Pons (tissue), 1 donor: Measurements from ENCODE around the gene COL4A1.

Experiments
- DNase-seq: peaks from one replicate; pipeline ENCODE4 v3.0.0-alpha.2; 2016; ENCODE audit warnings: low spot score

Gene COL4A1

GRCh38 chr13:110306960-110307766, at the start of gene COL4A1, which contains the start of gene COL4A2:
Gene COL4A1, minus strand, starts transcription at chr13:110307157. Its CDS starts 130 bp downstream, at chr13:110307027.
Gene COL4A2, plus strand, starts transcription at chr13:110307284. Its CDS starts 620 bp downstream, at chr13:110307904.
- no peak for DNase-seq

GRCh38 chr13:110356362-110356761, 49.4 kb upstream of the COL4A1 start:
- no peak for DNase-seq

- no peak for DNase-seq
These were observed 47.9 kb upstream of the COL4A1 start for GRCh38 chr13:110354715-110355473.

GRCh38 chr13:110354123-110354627, 47.2 kb upstream of the COL4A1 start:
- DNase-seq = no peak

- DNase-seq = no peak
These were observed 46.5 kb upstream of the COL4A1 start for GRCh38 chr13:110353339-110353977.

GRCh38 chr13:110352735-110353134, 45.8 kb upstream of the COL4A1 start:
- DNase-seq = no peak

GRCh38 chr13:110351636-110352420, 44.9 kb upstream of the COL4A1 start:
- DNase-seq = no peak

- no peak for DNase-seq
These were observed 43.6 kb upstream of the COL4A1 start for GRCh38 chr13:110350509-110350908.

GRCh38 chr13:110350049-110350448, 43.1 kb upstream of the COL4A1 start:
- no peak for DNase-seq

GRCh38 chr13:110349239-110349638, 42.3 kb upstream of the COL4A1 start:
- no peak for DNase-seq

- DNase-seq = no peak
These were observed 41.5 kb upstream of the COL4A1 start for GRCh38 chr13:110348309-110349105.

- DNase-seq = no peak
These were observed 40.8 kb upstream of the COL4A1 start for GRCh38 chr13:110347535-110348308.

- DNase-seq = no peak
These were observed 40.1 kb upstream of the COL4A1 start for GRCh38 chr13:110347088-110347487.

- no peak for DNase-seq
These were observed 39.7 kb upstream of the COL4A1 start for GRCh38 chr13:110346661-110347067.

- no peak for DNase-seq
These were observed 38.7 kb upstream of the COL4A1 start for GRCh38 chr13:110345701-110346100.

- DNase-seq = no peak
These were observed 38.3 kb upstream of the COL4A1 start for GRCh38 chr13:110345266-110345665.

- no peak for DNase-seq
These were observed 37.4 kb upstream of the COL4A1 start for GRCh38 chr13:110344320-110344719.

GRCh38 chr13:110343241-110343865, 36.4 kb upstream of the COL4A1 start:
- no peak for DNase-seq

GRCh38 chr13:110342474-110342873, 35.5 kb upstream of the COL4A1 start:
- no peak for DNase-seq
